NCI-H146 treated with DMSO at 0.1 percent for 48 hours (cell line): Measurements from ENCODE around the gene TGFBRAP1.
"Not testable (repeated sequence)": the region's sequence is repeated elsewhere in the genome, so short reads cannot be mapped to it uniquely, and the experiment has no call there.

Experiments used
- DNase-seq: peaks from one replicate; lab custom pipeline; 2025; ENCODE audit not compliant: unreplicated experiment; lab: John Stamatoyannopoulos, UW

The TGFBRAP1 gene

DNA sequence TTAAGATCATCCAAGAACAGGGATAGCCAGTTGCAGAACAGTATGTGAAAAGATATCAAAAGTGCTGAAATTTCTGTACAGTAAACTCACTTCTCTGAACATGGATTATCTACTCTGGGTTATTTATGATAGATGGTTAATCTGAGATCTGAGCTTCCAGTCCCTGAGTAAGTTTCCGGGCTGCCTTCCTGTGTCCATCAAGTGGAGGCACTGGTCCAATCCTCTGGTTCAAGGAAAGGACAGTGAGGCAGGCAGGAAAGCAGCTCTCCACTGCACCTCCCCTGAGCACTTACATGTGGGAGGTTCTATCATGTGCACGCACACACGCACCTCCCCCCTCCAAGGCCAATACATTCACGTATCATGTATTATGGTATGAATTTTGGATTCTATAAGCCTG is 55.5 kb downstream of the TGFBRAP1 start:
- no peak for DNase-seq

- no peak for DNase-seq
Measured at GRCh38 chr2:105272176-105272575, 57.4 kb downstream of the TGFBRAP1 start.

GRCh38 chr2:105271393-105272045 is 58.0 kb downstream of the TGFBRAP1 start:
- no peak for DNase-seq

DNA sequence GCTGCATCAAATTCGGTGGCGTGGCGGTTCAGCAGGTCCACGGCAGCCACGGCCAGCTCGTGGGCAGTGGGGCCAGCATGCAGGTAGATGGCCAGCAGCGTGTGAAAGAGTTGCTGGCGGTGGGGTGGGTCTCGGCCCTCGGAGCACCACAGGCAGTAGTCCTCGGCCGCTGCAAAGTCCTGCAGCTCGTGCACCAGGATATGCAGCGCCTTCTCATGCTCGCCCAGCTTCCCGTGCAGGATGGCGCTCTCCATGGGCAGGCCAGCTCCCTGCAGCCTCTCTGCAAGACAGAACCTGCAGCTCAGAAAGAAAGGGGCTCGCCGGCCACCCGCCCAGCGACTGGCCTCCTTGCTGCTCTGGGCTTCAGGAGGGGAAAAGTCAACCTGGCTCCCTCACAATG is 60.1 kb downstream of the TGFBRAP1 start:
- DNase-seq: no peak

DNA sequence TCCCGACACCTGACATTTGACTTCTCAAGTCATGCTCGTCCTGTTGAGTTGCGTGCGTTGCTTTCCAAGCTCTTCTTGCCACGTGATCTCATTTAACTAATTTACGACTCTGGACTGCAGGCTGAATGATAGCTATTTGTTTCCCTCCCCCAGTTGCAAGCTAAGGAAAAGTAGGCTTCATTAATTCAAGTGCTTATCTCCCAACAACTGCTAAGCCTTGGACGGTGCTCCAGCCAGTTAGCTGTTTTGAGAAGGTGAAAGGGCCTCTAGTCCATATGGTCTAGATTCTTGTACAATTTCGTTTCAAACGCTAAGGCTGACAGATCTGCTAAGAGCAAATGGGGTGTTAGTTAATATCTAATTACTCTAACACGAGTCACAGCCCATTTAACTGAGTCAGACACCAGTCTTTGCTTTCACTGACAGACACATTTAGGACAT is 66.9 kb downstream of the TGFBRAP1 start:
- DNase-seq: no peak

DNA sequence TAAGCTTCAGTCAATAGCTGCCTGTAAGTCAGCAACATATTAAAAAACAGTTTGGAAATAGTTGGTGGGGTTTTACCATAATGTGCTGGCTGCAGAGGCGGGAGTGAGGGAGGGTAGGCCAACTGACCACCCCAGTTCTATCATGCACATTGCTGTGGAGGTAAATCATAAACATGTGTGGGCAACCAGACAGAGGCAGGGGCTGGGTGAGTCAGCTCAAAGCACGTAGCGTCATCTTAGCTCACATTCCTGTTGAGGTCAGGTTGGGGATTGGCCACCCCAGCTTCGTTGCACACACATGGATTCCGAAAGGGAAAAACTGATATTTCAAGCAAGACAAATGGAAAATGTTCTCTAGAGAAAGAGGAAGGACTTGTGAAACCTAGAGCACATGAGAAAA is 68.5 kb downstream of the TGFBRAP1 start:
- no peak for DNase-seq

GRCh38 chr2:105258835-105259350 is 70.6 kb downstream of the TGFBRAP1 start:
- no peak for DNase-seq

DNA sequence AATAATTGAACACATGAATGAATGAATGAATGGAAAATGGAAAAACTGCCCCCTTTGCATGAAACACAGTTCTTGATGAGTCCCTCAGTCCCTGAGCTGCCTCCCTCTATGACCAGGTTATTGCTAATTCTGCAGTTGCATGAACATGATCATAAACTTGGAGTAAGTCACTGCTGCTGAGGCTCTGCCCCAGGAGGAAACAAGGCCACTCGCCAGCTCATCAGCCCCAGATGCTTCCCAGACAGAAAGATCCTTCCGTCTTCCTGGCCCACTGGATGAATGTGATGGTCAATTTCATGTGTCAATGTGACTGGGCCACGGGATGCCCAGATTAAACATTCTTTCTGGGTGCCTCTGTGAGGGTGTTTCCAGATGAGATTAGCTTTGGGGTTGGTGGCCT is 71.6 kb downstream of the TGFBRAP1 start:
- no peak for DNase-seq

DNA sequence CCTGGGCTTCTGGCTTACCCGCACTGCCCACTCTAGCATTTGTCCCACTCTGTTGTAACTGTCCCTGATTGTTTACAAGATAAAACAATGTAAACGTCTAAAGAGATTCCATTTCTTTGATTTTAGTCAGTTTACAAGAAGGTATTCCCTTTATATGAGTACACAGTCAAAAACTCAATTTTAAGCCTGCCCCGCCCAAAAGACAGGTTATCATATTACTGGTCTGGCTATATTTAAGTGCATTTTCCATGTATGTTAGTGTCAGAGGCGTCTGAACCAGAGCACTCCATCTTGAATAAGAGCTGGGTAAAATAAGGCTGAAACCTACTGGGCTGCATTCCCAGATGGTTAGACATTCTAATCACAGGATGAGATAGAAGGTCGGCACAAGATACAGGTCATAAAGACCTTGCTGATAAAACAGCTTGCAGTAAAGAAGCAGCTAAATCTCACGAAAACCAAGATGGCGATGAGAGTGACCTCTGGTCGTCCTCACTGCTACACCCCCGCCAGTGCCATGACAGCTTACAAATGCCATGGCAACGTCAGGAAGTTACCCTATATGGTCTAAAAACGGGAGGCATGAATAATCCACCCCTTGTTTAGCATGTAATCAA is 73.0 kb downstream of the TGFBRAP1 start:
- no peak for DNase-seq

- DNase-seq: no peak
Measured at GRCh38 chr2:105255979-105256378, 73.6 kb downstream of the TGFBRAP1 start.

DNA sequence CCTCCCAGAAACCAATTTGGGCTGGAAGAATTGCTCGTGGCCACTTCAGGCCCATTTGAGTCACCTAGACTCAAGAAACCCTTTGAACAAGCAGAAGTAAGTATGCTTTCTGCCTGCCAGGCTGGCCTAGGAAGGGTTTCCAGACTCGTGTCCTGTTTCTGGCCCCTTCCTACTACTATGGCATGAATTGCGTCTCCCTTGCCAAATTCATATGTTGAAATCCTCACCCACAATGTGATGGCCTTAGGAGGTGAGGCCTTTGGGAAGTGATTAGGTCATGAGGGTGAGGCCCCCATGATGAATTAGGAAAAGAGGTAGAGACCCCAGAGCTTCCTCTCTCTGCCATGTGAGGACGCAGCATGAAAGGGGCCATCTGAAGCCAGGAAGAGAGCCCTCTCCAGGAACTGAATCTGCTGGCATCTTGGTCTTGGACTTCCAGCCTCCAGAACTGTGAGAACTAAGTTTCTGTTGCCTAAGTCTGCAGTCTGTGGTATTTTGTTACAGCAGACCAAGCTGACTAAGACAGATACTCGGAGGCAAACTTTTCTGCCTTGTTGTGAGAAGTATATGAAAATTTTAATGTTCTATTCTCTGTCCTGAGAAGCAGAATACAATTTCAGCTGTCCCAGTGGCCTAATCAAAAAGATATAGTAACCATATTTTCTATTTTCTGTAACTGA is 74.9 kb downstream of the TGFBRAP1 start:
- no peak for DNase-seq

DNA sequence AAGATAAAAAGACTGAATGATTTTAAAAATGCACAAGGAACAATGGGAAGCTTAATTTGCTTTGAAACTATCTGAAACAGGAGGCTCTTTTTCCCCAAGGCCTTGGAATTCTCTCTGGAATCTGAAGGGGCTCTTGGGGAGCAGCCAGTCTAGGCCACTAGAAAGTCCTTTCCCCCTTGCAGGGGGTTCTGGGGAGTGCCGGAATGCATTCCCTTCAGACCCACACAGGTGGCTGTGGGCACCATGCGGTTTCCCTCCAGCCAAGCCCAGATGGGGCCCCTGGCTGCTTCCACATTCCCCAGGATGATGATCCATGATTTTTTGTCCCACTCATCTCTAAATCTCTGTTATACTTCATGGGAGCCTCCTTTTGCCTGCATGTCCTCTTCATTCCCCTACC is 77.3 kb downstream of the TGFBRAP1 start:
- no peak for DNase-seq

- not testable (repeated sequence) for DNase-seq
Measured at GRCh38 chr2:105251016-105251648, 78.4 kb downstream of the TGFBRAP1 start.

DNA sequence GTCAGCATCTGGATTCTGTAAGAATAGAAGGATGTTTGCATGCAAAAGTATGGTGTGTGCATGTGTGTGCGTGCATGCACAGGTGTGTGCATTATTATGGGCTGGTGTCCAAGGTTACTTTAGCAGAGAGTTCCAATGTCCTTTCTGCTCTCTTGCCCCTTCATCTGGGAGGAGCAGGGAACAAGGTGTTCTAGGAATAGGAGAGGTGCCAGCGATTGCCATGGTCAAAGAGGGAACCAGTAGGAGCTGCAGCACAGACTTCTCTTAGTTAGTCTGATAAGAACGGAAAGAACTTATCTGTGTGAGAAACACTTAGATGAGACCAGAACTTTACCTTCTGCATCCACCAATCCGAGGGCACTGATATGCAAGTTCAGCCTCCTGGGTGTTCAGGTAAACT is 79.6 kb downstream of the TGFBRAP1 start:
- no peak for DNase-seq

GRCh38 chr2:105249181-105249580 is 80.4 kb downstream of the TGFBRAP1 start:
- DNase-seq: no peak

GRCh38 chr2:105248316-105249070 is 81.0 kb downstream of the TGFBRAP1 start:
- DNase-seq: no peak

- DNase-seq: no peak
Measured at GRCh38 chr2:105244451-105244850, 85.1 kb downstream of the TGFBRAP1 start.

DNA sequence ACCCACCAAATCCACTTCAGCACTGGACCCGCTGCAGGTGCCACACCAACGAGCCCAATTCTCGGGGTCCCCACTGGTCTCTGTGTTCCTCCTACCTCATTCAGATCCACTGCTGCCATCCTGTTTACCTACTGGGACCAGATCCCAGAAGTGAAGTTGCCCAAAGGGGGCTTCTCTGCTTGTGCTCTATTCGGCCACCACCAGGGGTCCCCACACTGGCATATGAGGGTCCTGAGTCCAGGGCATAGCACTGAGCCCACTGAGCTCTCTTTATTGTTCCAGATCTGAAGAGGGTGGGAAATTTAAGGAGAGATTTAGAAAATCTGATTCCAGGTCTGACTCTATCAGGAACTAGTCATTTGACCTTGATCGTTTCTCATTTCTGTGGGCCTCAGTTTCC is 85.6 kb downstream of the TGFBRAP1 start:
- no peak for DNase-seq

DNA sequence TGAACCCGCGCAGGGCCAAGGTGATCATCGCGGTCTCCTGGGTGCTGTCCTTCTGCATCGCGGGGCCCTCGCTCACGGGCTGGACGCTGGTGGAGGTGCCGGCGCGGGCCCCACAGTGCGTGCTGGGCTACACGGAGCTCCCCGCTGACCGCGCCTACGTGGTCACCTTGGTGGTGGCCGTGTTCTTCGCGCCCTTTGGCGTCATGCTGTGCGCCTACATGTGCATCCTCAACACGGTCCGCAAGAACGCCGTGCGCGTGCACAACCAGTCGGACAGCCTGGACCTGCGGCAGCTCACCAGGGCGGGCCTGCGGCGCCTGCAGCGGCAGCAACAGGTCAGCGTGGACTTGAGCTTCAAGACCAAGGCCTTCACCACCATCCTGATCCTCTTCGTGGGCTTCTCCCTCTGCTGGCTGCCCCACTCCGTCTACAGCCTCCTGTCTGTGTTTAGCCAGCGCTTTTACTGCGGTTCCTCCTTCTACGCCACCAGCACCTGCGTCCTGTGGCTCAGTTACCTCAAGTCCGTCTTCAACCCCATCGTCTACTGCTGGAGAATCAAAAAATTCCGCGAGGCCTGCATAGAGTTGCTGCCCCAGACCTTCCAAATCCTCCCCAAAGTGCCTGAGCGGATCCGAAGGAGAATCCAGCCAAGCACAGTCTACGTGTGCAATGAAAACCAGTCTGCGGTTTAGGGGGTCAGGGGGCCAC is 87.1 kb downstream of the TGFBRAP1 start:
- DNase-seq: no peak

DNA sequence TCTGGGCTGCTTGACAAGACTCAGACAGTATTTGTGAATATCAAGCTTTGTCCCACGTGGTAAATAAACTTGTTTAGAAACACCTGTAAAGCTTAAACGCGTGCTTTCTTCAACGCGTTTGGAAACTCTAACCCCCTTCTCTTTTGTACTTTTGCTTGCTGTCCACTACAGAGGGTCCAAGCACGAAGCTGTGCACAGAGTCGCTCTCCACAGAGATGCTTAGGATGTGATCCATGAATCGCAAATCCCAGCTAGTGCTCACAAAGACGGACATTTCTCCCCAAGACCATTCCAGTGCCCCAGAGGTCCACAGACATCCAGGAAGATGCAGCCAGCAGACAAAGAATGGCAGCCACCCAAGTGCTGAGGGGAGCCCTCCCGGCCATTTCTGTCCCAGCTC is 88.1 kb downstream of the TGFBRAP1 start, which contains the start of gene GPR45:
TSS of gene GPR45 (plus strand) at position 301 of the 400 bp plus-strand sequence. CDS start 116 bp downstream, outside the sequence.
- no peak for DNase-seq
